ENCODE data around the gene AGBL1. TPM values are rescaled to one million over a fixed set of nuclear protein-coding genes. Genes with fewer than 3 reads are reported as not detected.

AGBL1 gene
- total and polyA plus RNA-seq, 3 experiments from 2014 or later = not detected

DNA sequence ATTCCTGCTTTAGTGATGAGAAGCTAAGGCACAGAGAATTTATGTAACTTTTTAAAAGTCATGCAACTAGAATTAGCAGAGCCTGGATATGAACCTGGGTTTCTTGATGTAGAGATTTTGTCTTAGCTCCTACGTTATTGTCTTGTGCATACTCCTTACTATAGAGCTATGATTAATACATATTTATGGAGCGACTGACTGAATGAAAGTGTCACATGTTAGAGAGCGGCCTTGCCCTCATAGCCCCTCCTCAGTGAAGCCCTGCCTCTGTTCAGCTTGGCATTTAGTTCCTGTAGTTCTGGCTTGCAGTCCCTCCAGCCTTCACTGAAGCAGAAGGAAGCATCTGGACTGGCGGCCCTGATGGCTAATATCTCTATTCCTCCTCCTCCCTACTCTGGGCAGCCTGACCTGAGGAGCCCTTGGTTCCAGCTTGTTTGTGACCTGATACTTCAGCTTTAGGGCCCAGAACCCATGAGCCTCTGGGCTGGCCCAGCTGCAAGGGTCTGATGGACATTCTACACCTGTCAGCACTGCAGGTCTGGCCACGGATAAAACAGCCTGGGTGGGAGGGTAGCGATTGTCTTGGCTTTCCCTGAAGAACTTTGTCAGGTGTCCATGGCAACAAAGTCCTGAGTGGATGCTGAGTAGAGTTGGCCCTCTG is 13.4 kb upstream of the AGBL1 start:
- ChIA-PET POLR2A (no interaction called here), CTCF (no interaction called here)
- no peak overlapping the region for H3K4me3 ChIP-seq (ENCODE audit: low read length)
- no peak overlapping the region for H3K27ac ChIP-seq (ENCODE audit: low read depth, low read length)
- H3K4me1 ChIP-seq (ENCODE audit: insufficient read depth, low read length) = no peaks in the 10 kb centered on the region
- H3K27ac Mint-ChIP-seq = no peak overlapping the region
- H3K27me3 ChIP-seq (ENCODE audit: insufficient read depth, low read length, poor library complexity, severe bottlenecking) = no peaks in the 10 kb centered on the region
- H3K36me3 Mint-ChIP-seq = peaks cover 0 to 4% (median 0%) of the 10 kb centered on the region in 3 donors
- no peaks in the 10 kb centered on the region for H3K9me3 ChIP-seq (ENCODE audit: low read length)
- H3K9me3 Mint-ChIP-seq = peaks cover 6 to 12% (median 8%) of the 10 kb centered on the region in 5 donors
- no peak for DNase-seq
- no peaks in the 10 kb centered on the region for H3K4me1 Mint-ChIP-seq
- H3K27me3 Mint-ChIP-seq = peaks cover 10 to 25% of the 10 kb centered on the region in 2 donors
- H3K4me3 Mint-ChIP-seq = no peak overlapping the region
- no peaks in the 10 kb centered on the region for H3K36me3 ChIP-seq (ENCODE audit: insufficient read depth, low read length)

DNA sequence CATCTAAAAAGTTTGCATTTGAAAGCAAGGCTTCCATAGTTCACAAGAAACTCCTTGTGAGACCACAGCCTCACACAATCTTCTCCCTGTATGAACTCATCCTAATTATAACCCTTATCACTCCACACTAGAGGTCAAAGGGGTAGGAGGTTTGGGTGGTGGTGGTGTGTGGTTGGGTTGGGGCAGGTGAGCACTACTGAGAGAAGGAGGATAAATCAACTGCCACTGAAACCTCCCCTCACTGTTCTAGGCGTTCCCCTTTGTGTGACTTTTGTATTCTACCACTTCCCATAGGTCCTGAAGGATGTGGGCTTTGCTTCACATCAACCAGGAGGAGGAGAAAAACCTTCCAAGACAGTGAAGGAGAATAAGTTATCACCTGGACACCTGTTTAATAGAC is 6.4 kb upstream of the AGBL1 start:
- Histone ChIP-seq H3K4me3 (ENCODE audit: low read length) (no peak overlapping the region), H3K27me3 (ENCODE audit: insufficient read depth, low read length, poor library complexity, severe bottlenecking) (no peaks in the 10 kb centered on the region), H3K4me1 (ENCODE audit: insufficient read depth, low read length) (no peaks in the 10 kb centered on the region), H3K36me3 (ENCODE audit: insufficient read depth, low read length) (no peaks in the 10 kb centered on the region), H3K27ac (ENCODE audit: low read depth, low read length) (no peak overlapping the region), H3K9me3 (ENCODE audit: low read length) (no peaks in the 10 kb centered on the region)
- ChIA-PET POLR2A (no interaction called here), CTCF (no interaction called here)
- DNase-seq = no peak
- peaks cover 3 to 9% of the 10 kb centered on the region in 2 donors for H3K27me3 Mint-ChIP-seq
- no peak overlapping the region for H3K27ac Mint-ChIP-seq
- H3K4me1 Mint-ChIP-seq = no peaks in the 10 kb centered on the region
- no peaks in the 10 kb centered on the region for H3K36me3 Mint-ChIP-seq
- H3K4me3 Mint-ChIP-seq = no peak overlapping the region
- peaks cover 0 to 2% (median 0%) of the 10 kb centered on the region in 5 donors for H3K9me3 Mint-ChIP-seq

DNA sequence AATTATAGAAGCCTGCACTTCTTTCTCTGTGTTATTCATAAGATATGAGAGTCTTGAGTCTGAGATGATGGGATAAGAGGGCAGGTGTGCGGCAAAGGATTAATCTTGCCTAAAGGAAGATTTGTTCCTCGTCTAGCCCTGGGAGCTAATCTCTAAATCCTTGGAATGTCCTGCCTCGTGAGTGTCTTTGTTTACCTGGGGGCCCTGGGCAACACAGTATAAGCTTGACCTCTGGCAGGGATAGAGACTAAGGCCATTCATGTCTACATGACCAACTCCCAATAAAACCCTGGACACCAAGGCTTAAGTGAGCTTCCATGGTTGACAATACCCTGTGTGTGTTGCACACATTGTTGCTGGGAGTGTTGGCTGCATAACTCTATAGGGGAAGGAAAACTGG is 3.2 kb upstream of the AGBL1 start:
- Histone ChIP-seq H3K9me3 (ENCODE audit: low read length) (no peaks in the 10 kb centered on the region), H3K36me3 (ENCODE audit: insufficient read depth, low read length) (no peaks in the 10 kb centered on the region), H3K27ac (ENCODE audit: low read depth, low read length) (no peak overlapping the region), H3K4me1 (ENCODE audit: insufficient read depth, low read length) (no peaks in the 10 kb centered on the region), H3K4me3 (ENCODE audit: low read length) (no peak overlapping the region), H3K27me3 (ENCODE audit: insufficient read depth, low read length, poor library complexity, severe bottlenecking) (no peaks in the 10 kb centered on the region)
- Mint-ChIP-seq H3K36me3 (no peaks in the 10 kb centered on the region), H3K27me3 (peaks cover 3 to 21% of the 10 kb centered on the region in 2 donors), H3K4me1 (no peaks in the 10 kb centered on the region), H3K27ac (no peak overlapping the region), H3K9me3 (no peaks in the 10 kb centered on the region), H3K4me3 (no peak overlapping the region)
- DNase-seq = no peak
- POLR2A ChIA-PET = no interaction called here
- CTCF ChIA-PET = no interaction called here

DNA sequence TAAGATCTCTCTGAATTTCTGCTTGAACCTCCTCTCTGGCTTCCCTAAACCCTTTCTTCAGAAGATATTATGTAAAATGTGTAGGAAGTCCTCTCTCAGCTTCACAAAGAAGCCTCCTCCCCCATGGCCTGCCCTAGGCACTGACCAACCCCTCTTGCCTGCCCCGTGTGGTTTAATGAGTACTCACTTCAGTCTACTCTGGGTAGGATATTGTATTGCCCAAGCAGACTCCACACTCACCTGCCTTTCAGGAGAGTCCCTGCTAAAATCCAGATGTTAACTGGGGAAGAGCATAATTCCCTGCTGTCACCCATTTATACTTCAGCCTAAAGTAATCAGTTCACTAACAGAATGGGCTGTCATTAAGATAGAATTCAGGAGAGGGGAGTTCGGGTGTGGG is 2.6 kb upstream of the AGBL1 start:
- Histone ChIP-seq H3K9me3 (ENCODE audit: low read length) (no peaks in the 10 kb centered on the region), H3K4me1 (ENCODE audit: insufficient read depth, low read length) (no peaks in the 10 kb centered on the region), H3K27ac (ENCODE audit: low read depth, low read length) (no peak overlapping the region), H3K36me3 (ENCODE audit: insufficient read depth, low read length) (no peaks in the 10 kb centered on the region), H3K27me3 (ENCODE audit: insufficient read depth, low read length, poor library complexity, severe bottlenecking) (no peaks in the 10 kb centered on the region), H3K4me3 (ENCODE audit: low read length) (no peak overlapping the region)
- H3K36me3 Mint-ChIP-seq = no peaks in the 10 kb centered on the region
- POLR2A ChIA-PET = no interaction called here
- no peak overlapping the region for H3K4me3 Mint-ChIP-seq
- no peak overlapping the region for H3K27ac Mint-ChIP-seq
- CTCF ChIA-PET = no interaction called here
- peaks cover 3 to 21% of the 10 kb centered on the region in 2 donors for H3K27me3 Mint-ChIP-seq
- H3K9me3 Mint-ChIP-seq = no peaks in the 10 kb centered on the region
- no peak for DNase-seq
- H3K4me1 Mint-ChIP-seq = no peaks in the 10 kb centered on the region

DNA sequence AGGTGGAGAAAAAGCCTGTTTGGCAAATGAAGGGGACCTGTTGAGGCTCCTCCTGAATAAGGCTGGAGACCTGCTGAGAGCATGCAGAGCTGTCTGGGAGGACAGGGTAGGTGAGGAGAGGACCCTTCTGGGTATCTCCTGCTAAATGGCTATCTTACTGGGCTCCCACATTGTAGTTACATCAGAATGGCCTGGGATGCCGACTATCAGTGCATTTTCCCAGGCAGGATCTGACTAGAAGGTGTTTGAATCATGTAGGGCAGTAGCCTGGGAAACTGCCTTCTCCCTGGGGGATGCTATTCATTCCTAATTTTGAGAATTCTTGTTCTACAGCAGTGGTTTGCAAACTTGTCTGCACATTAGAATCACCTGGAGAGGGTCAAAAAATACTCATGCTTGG is 631 bp downstream of the AGBL1 start:
- Histone ChIP-seq H3K4me3 (ENCODE audit: low read length) (no peak overlapping the region), H3K4me1 (ENCODE audit: insufficient read depth, low read length) (no peaks in the 10 kb centered on the region), H3K27me3 (ENCODE audit: insufficient read depth, low read length, poor library complexity, severe bottlenecking) (no peaks in the 10 kb centered on the region), H3K36me3 (ENCODE audit: insufficient read depth, low read length) (no peaks in the 10 kb centered on the region), H3K27ac (ENCODE audit: low read depth, low read length) (no peak overlapping the region), H3K9me3 (ENCODE audit: low read length) (no peaks in the 10 kb centered on the region)
- DNase-seq = no peak
- peaks cover 6 to 33% of the 10 kb centered on the region in 2 donors for H3K27me3 Mint-ChIP-seq
- H3K4me1 Mint-ChIP-seq = peaks cover 0 to 6% (median 0%) of the 10 kb centered on the region in 3 donors
- H3K9me3 Mint-ChIP-seq = peaks cover 0 to 2% (median 0%) of the 10 kb centered on the region in 5 donors
- H3K4me3 Mint-ChIP-seq = no peak overlapping the region
- CTCF ChIA-PET = no interaction called here
- H3K36me3 Mint-ChIP-seq = no peaks in the 10 kb centered on the region
- no peak overlapping the region for H3K27ac Mint-ChIP-seq
- POLR2A ChIA-PET = no interaction called here

DNA sequence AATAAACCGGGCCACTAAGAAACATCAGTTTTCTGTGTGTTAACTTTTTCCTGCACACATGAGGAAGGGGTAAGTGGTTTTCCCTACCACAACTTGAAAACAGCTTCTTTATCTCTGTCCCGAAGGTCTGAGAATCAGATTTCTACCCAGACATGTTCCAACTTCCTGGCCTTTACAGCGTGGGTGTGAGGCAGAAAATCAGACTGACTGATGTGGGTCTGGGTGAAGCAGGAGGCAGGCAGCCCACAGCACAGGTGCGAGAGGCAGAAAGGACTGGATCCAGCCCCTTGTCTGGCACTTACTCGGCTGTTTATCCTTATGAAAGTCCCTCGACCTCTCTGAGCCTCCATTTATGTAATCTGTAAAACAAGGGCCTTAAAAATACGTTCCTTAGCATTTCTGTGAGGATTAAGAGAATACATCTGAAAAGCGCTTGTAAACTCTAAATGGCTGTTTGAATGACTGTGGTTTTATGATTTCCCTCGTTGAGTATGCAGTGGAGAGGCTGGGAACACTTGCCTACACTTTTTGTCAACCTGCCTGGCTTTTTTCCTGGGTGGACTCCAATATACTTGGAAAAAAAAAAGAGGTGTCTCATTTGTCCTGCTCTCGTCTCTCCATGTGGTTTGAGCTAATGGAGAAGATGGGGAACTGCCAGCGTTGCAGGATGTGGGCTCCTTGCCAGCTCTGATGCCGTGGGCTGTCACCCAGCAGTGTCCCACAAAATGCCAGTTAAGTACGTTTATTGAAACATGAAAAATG is 3.1 kb downstream of the AGBL1 start:
- Mint-ChIP-seq H3K36me3 (no peaks in the 10 kb centered on the region), H3K27me3 (peaks cover 6 to 28% of the 10 kb centered on the region in 2 donors), H3K27ac (no peak overlapping the region), H3K9me3 (peaks cover 0 to 2% (median 0%) of the 10 kb centered on the region in 5 donors), H3K4me3 (peak overlapping the region in 1 of 7 donors; percentile 5), H3K4me1 (peaks cover 0 to 6% (median 0%) of the 10 kb centered on the region in 3 donors)
- Histone ChIP-seq H3K36me3 (ENCODE audit: insufficient read depth, low read length) (no peaks in the 10 kb centered on the region), H3K27me3 (ENCODE audit: insufficient read depth, low read length, poor library complexity, severe bottlenecking) (no peaks in the 10 kb centered on the region), H3K4me1 (ENCODE audit: insufficient read depth, low read length) (no peaks in the 10 kb centered on the region), H3K4me3 (ENCODE audit: low read length) (no peak overlapping the region), H3K9me3 (ENCODE audit: low read length) (no peaks in the 10 kb centered on the region), H3K27ac (ENCODE audit: low read depth, low read length) (no peak overlapping the region)
- CTCF ChIA-PET = no interaction called here
- DNase-seq = no peak
- POLR2A ChIA-PET = no interaction called here

DNA sequence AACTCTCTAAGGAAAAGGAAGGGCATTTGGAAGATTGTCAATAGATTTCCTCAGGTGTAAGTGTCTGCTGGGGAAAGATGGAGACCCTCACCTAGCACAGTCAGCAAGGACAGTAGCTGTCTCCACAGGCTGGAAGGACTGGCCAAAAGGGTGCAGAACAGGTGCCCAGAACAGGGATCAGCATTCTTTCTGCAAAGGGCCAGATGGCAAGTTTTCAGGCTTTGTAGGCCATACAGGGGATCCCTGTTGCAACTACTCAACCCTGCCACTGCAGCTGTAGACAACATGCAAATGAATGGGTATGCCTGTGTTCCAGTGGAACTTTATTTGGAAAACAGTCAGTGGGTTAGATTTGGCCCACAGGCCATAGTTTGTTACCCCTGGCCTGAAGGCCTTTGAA is 8.1 kb downstream of the AGBL1 start:
- Histone ChIP-seq H3K9me3 (ENCODE audit: low read length) (no peaks in the 10 kb centered on the region), H3K4me1 (ENCODE audit: insufficient read depth, low read length) (no peaks in the 10 kb centered on the region), H3K27me3 (ENCODE audit: insufficient read depth, low read length, poor library complexity, severe bottlenecking) (no peaks in the 10 kb centered on the region), H3K4me3 (ENCODE audit: low read length) (no peak overlapping the region), H3K36me3 (ENCODE audit: insufficient read depth, low read length) (no peaks in the 10 kb centered on the region), H3K27ac (ENCODE audit: low read depth, low read length) (no peak overlapping the region)
- Mint-ChIP-seq H3K36me3 (no peaks in the 10 kb centered on the region), H3K9me3 (peaks cover 0 to 2% (median 0%) of the 10 kb centered on the region in 5 donors), H3K27ac (no peak overlapping the region), H3K27me3 (peaks cover 6 to 16% of the 10 kb centered on the region in 2 donors), H3K4me1 (no peaks in the 10 kb centered on the region), H3K4me3 (no peak overlapping the region)
- POLR2A ChIA-PET = no interaction called here
- CTCF ChIA-PET = no interaction called here
- no peak for DNase-seq

DNA sequence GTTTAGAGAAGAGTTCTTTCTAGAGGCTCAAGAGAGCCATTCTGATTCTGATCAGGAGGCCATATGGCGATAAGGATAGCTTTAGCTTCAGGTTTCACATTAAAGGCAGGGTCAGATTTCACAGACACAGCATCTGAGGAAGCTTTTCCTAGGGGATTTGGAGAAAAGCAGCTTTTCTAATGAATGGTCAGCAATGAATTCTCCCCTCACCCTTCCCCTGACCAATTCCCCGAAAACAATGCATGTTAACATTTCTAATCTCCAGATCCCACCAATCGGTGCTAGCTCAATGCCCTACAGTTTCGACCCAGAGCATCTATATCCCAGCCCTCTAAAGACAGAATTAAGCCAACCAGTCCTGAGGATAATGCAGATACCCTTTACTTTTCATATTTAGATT is 9.8 kb downstream of the AGBL1 start:
- peaks cover 4 to 6% of the 10 kb centered on the region in 2 donors for H3K27me3 Mint-ChIP-seq
- H3K36me3 ChIP-seq (ENCODE audit: insufficient read depth, low read length) = no peaks in the 10 kb centered on the region
- DNase-seq = no peak
- H3K27ac ChIP-seq (ENCODE audit: low read depth, low read length) = no peak overlapping the region
- CTCF ChIA-PET = interaction anchor here (1.3 kb wide), 1 partner anchor 14 kb away, joined by 3 read pairs; no protein-coding TSS in a partner anchor
- POLR2A ChIA-PET = no interaction called here
- H3K27ac Mint-ChIP-seq = no peak overlapping the region
- H3K27me3 ChIP-seq (ENCODE audit: insufficient read depth, low read length, poor library complexity, severe bottlenecking) = no peaks in the 10 kb centered on the region
- H3K4me3 Mint-ChIP-seq = no peak overlapping the region
- no peaks in the 10 kb centered on the region for H3K36me3 Mint-ChIP-seq
- no peaks in the 10 kb centered on the region for H3K4me1 Mint-ChIP-seq
- no peaks in the 10 kb centered on the region for H3K9me3 ChIP-seq (ENCODE audit: low read length)
- H3K4me1 ChIP-seq (ENCODE audit: insufficient read depth, low read length) = no peaks in the 10 kb centered on the region
- H3K4me3 ChIP-seq (ENCODE audit: low read length) = no peak overlapping the region
- H3K9me3 Mint-ChIP-seq = peaks cover 0 to 2% (median 0%) of the 10 kb centered on the region in 5 donors

All from CD8-positive, alpha-beta memory T cell (primary cell).